NT2/D1 (cell line): ENCODE measurements around the gene CDYL2.

Source experiments
- YY1 ChIP-seq: IDR thresholded peaks from 2 replicates; pipeline ENCODE4 v1.6.1; 2011; ENCODE audit not compliant: insufficient read length, insufficient read depth
- ZNF274 ChIP-seq: IDR thresholded peaks from 2 replicates; pipeline ENCODE4 v1.6.1; 2011; ENCODE audit warnings: mild to moderate bottlenecking, low read depth, low read length

- TF ChIP-seq ZNF274 (no peak), YY1 (no peak)
Observed at GRCh38 chr16:80607204-80607603, 197.2 kb downstream of the CDYL2 start.
